ENCODE results near the gene LUZP1.

GRCh38 chr1:23090056-23090455 lies 78.6 kb downstream of the LUZP1 start:
- TF ChIP-seq CTCF (IDR thresholded peaks at IDR 0.05 in 2 of 3, conservative IDR thresholded peaks at IDR 0.05 in 1 of 3; ENCODE audit: borderline replicate concordance in 1 of 3, insufficient read depth in 1 of 3, low read depth in 2 of 3, low read length in 2 of 3) (no peak), REST (IDR thresholded peaks at IDR 0.05; ENCODE audit: low read depth) (no peak), SIN3A (IDR thresholded peaks at IDR 0.05; ENCODE audit: low read depth) (no peak), ATF3 (IDR thresholded peaks at IDR 0.05) (no peak), EZH2phosphoT487 (IDR thresholded peaks at IDR 0.05; ENCODE audit: borderline replicate concordance) (no peak), POLR2A (IDR thresholded peaks at IDR 0.05; ENCODE audit: borderline replicate concordance, extremely low read depth, insufficient read depth, insufficient read length) (no peak), POLR2AphosphoS5 (IDR thresholded peaks at IDR 0.05; ENCODE audit: low read depth, low read length) (no peak), CBX3 (IDR thresholded peaks at IDR 0.05; ENCODE audit: low read depth) (no peak), ZNF274 (IDR thresholded peaks at IDR 0.05; ENCODE audit: low read depth, low read length) (no peak), RAD21 (IDR thresholded peaks at IDR 0.05; ENCODE audit: low read depth) (no peak)
